ENCODE measurements around the gene GAB2.

Gene GAB2

GRCh38 chr11:78291503-78292108, 126.0 kb downstream of the GAB2 start:
- TF ChIP-seq, protein P1, sequence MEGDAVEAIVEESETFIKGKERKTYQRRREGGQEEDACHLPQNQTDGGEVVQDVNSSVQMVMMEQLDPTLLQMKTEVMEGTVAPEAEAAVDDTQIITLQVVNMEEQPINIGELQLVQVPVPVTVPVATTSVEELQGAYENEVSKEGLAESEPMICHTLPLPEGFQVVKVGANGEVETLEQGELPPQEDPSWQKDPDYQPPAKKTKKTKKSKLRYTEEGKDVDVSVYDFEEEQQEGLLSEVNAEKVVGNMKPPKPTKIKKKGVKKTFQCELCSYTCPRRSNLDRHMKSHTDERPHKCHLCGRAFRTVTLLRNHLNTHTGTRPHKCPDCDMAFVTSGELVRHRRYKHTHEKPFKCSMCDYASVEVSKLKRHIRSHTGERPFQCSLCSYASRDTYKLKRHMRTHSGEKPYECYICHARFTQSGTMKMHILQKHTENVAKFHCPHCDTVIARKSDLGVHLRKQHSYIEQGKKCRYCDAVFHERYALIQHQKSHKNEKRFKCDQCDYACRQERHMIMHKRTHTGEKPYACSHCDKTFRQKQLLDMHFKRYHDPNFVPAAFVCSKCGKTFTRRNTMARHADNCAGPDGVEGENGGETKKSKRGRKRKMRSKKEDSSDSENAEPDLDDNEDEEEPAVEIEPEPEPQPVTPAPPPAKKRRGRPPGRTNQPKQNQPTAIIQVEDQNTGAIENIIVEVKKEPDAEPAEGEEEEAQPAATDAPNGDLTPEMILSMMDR (IDR thresholded peaks at IDR 0.05; ENCODE audit: low read depth, low read length): no peak
- DNase-seq (ENCODE audit: extremely low read depth, low read depth): no peak

- DNase-seq (ENCODE audit: extremely low read depth, low read depth): peak; percentile 24
- TF ChIP-seq, protein P1 (IDR thresholded peaks at IDR 0.05; ENCODE audit: low read depth, low read length): no peak
These were observed 127.1 kb downstream of the GAB2 start for GRCh38 chr11:78290293-78291176.

DNA sequence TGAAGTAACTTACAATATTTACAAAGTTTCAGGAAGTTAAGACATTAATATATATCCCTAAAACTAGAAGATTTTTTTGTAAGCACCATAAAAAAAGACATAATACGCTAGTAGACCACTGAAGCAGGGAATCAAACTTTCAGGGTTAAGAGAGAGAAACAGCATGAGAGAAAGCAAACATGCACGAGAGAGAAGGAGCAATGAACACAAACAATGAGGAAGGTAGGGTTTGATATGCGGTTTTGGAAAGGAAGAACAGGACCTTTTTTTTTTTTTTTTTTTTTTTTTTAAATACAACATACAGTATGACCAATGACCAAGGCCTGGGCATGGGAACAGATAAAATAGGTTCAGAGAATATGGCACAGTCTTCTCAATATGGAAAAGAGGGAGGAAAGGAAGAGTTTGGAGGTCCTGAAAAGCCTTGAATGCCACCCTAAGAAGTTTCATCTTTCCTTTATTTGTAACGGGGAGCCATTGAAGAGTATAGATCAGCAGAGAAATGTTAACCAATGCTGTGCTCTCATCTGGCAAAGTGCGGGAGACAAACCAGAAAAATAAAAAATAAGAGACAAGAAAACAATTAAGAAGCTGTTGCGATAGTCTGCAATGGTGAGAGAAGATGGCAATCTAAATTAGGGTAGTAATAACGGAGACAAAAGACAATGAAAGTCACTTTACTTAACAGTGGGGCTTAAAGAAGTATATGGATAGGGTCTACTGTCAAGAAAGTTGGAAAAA, 127.9 kb downstream of the GAB2 start:
- DNase-seq (ENCODE audit: extremely low read depth, low read depth): no peak
- TF ChIP-seq, protein P1 (IDR thresholded peaks at IDR 0.05; ENCODE audit: low read depth, low read length): no peak

GRCh38 chr11:78284260-78284659, 133.4 kb downstream of the GAB2 start:
- TF ChIP-seq, protein P1 (IDR thresholded peaks at IDR 0.05; ENCODE audit: low read depth, low read length): no peak
- DNase-seq (ENCODE audit: extremely low read depth, low read depth): no peak

DNA sequence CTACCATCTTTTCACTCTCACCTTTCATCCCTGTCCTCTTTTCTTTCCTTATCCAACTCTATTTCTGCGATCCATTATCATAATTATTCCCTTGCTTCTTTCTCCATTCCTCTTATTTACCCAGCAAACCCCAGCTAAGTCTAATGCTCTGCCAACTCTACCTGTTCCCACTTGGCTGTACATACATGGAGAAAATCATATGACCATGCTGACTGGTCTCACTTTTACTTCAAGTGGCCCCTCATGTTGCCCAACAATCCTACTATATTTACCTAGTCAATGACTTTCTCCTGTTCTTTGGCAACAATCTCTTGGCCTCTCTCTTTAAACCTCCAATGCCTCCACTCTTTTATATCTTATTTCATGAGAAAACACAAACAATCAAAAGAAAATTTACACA, 134.8 kb downstream of the GAB2 start:
- DNase-seq (ENCODE audit: extremely low read depth, low read depth): no peak
- TF ChIP-seq, protein P1 (IDR thresholded peaks at IDR 0.05; ENCODE audit: low read depth, low read length): no peak

DNA sequence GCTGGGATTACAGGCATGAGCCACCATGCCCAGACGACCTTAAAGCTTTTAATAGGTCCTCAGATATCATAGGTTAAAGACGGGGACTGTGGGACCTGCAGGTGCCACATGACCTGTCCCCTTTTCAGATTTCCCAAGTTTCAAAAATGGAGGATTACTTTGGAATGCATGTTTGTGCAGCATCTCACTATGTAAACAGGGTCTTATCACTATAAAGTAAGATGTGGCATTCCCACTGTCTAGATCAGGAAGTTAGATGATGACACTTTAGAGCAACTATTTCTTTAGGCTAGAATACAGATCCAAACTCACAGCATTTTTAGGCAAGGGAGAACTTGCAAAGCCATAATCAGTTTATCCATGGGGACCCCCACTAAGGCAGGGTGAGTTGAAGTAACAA, 136.1 kb downstream of the GAB2 start:
- TF ChIP-seq, protein P1 (IDR thresholded peaks at IDR 0.05; ENCODE audit: low read depth, low read length): no peak
- DNase-seq (ENCODE audit: extremely low read depth, low read depth): no peak
